ENCODE measurements around the gene NT5C1B. TPM values are rescaled to one million over a fixed set of nuclear protein-coding genes. Genes with fewer than 3 reads are reported as not detected.

Gene NT5C1B
- total RNA-seq, 1 donor from 2014 or later = not detected

GRCh38 chr2:18516112-18516511 lies 73.3 kb downstream of the NT5C1B start:
- Mint-ChIP-seq H3K4me3 (peak overlapping the region; percentile 65), H3K36me3 (no peaks in the 10 kb centered on the region), H3K27me3 (peaks cover 36% of the 10 kb centered on the region), H3K9me3 (no peaks in the 10 kb centered on the region), H3K27ac (peak overlapping the region; percentile 73), H3K4me1 (ENCODE audit: unreplicated experiment) (peaks cover 46% of the 10 kb centered on the region)
- DNase-seq (ENCODE audit: extremely low spot score, unreplicated experiment) = no peak
- no peak for TF ChIP-seq CTCF (conservative IDR thresholded peaks at IDR 0.05)

GRCh38 chr2:18514526-18515461 lies 74.6 kb downstream of the NT5C1B start:
- peaks cover 30% of the 10 kb centered on the region for H3K27me3 Mint-ChIP-seq
- H3K4me3 Mint-ChIP-seq = no peak overlapping the region
- no peak overlapping the region for H3K27ac Mint-ChIP-seq
- no peak for TF ChIP-seq CTCF (conservative IDR thresholded peaks at IDR 0.05)
- no peaks in the 10 kb centered on the region for H3K9me3 Mint-ChIP-seq
- H3K36me3 Mint-ChIP-seq = no peaks in the 10 kb centered on the region
- H3K4me1 Mint-ChIP-seq (ENCODE audit: unreplicated experiment) = peaks cover 39% of the 10 kb centered on the region
- DNase-seq (ENCODE audit: extremely low spot score, unreplicated experiment) = no peak

Other genes starting within 250 kb of the NT5C1B start
- 19.5 and 25.5 TPM in 2 replicates for gene RDH14, start 28.9 kb downstream of the NT5C1B start, total RNA-seq (ENCODE audit: low replicate concordance)

Measured in type B pancreatic cell (in vitro differentiated cells).